ENCODE data around the gene S100P. TPM values are rescaled to one million over a fixed set of nuclear protein-coding genes. Genes with fewer than 3 reads are reported as not detected.

S100P gene
- total RNA-seq, 3 donors from 2014 or later, result 15.7 to 189 (median 70.4) TPM

GRCh38 chr4:6676722-6677558, 16.7 kb upstream of the S100P start:
- TF ChIP-seq CTCF (IDR thresholded peaks at IDR 0.05), result no peak
- H3K9me3 ChIP-seq, result no peaks in the 10 kb centered on the region
- H3K4me1 ChIP-seq (ENCODE audit: low read depth), result peaks cover 17% of the 10 kb centered on the region
- ATAC-seq (no peak), DNase-seq (no peak)
- intact Hi-C loops (cut with DNase I, micrococcal nuclease), result no loop called here
- H3K4me3 ChIP-seq, result no peak overlapping the region
- no peaks in the 10 kb centered on the region for H3K36me3 ChIP-seq (ENCODE audit: low read depth)

- H3K4me1 ChIP-seq (ENCODE audit: low read depth), result peaks cover 9% of the 10 kb centered on the region
- no peak overlapping the region for H3K4me3 ChIP-seq
- no peak for TF ChIP-seq CTCF (IDR thresholded peaks at IDR 0.05)
- H3K9me3 ChIP-seq, result no peaks in the 10 kb centered on the region
- intact Hi-C loops (cut with DNase I, micrococcal nuclease), result no loop called here
- H3K36me3 ChIP-seq (ENCODE audit: low read depth), result no peaks in the 10 kb centered on the region
- no peak for ATAC-seq
- no peak for DNase-seq
Observed at GRCh38 chr4:6680372-6681034, 13.2 kb upstream of the S100P start.

- no peak overlapping the region for H3K4me3 ChIP-seq
- H3K4me1 ChIP-seq (ENCODE audit: low read depth), result peaks cover 2% of the 10 kb centered on the region
- ATAC-seq (peak; percentile 63), DNase-seq (peak in 1 of 3 donors; percentile 41)
- intact Hi-C loops (cut with DNase I, micrococcal nuclease), result no loop called here
- H3K36me3 ChIP-seq (ENCODE audit: low read depth), result no peaks in the 10 kb centered on the region
- no peaks in the 10 kb centered on the region for H3K9me3 ChIP-seq
- TF ChIP-seq CTCF (IDR thresholded peaks at IDR 0.05), result no peak
Observed at GRCh38 chr4:6681191-6681590, 12.5 kb upstream of the S100P start.

- H3K36me3 ChIP-seq (ENCODE audit: low read depth), result no peaks in the 10 kb centered on the region
- intact Hi-C loops (cut with DNase I, micrococcal nuclease), result no loop called here
- H3K4me3 ChIP-seq, result no peak overlapping the region
- H3K9me3 ChIP-seq, result no peaks in the 10 kb centered on the region
- no peak for ATAC-seq
- no peak for DNase-seq
- TF ChIP-seq CTCF (IDR thresholded peaks at IDR 0.05), result no peak
- no peaks in the 10 kb centered on the region for H3K4me1 ChIP-seq (ENCODE audit: low read depth)
Observed at GRCh38 chr4:6682862-6683590, 10.7 kb upstream of the S100P start.

- no peak for TF ChIP-seq CTCF (IDR thresholded peaks at IDR 0.05)
- H3K9me3 ChIP-seq, result no peaks in the 10 kb centered on the region
- ATAC-seq (no peak), DNase-seq (no peak)
- intact Hi-C loops (cut with DNase I, micrococcal nuclease), result no loop called here
- peaks cover 13% of the 10 kb centered on the region for H3K4me1 ChIP-seq (ENCODE audit: low read depth)
- H3K4me3 ChIP-seq, result no peak overlapping the region
- H3K36me3 ChIP-seq (ENCODE audit: low read depth), result no peaks in the 10 kb centered on the region
Observed at GRCh38 chr4:6684656-6685055, 9.0 kb upstream of the S100P start.
